HG03280 (cell line): ENCODE data around the gene KRT6A.

ENCODE experiments used
- ATAC-seq: cut with Tn5 transposase; IDR thresholded peaks from one replicate; pipeline ENCODE4 v1.9.1; 2021; ENCODE audit warnings: mild to moderate bottlenecking, moderate library complexity; ENCODE audit not compliant: unreplicated experiment

Gene KRT6A

GRCh38 chr12:52524898-52525591, 32.0 kb upstream of the KRT6A start:
- ATAC-seq: no peak

- ATAC-seq: no peak
Observed at GRCh38 chr12:52524241-52524897, 31.3 kb upstream of the KRT6A start.

GRCh38 chr12:52523824-52524223, 30.8 kb upstream of the KRT6A start:
- ATAC-seq: no peak

GRCh38 chr12:52522346-52523011, 29.4 kb upstream of the KRT6A start:
- no peak for ATAC-seq

GRCh38 chr12:52521568-52522266, 28.7 kb upstream of the KRT6A start:
- no peak for ATAC-seq

GRCh38 chr12:52521175-52521567, 28.1 kb upstream of the KRT6A start:
- ATAC-seq: no peak

GRCh38 chr12:52519826-52520662, 27.0 kb upstream of the KRT6A start, which contains the start of gene KRT5:
TSS of gene KRT5 (minus strand) at chr12:52520394. CDS start at chr12:52520296, 98 bp downstream.
- no peak for ATAC-seq

- no peak for ATAC-seq
Observed at GRCh38 chr12:52519387-52519703, 26.3 kb upstream of the KRT6A start.

- no peak for ATAC-seq
Observed at GRCh38 chr12:52518574-52519386, 25.7 kb upstream of the KRT6A start.

GRCh38 chr12:52517888-52518287, 24.8 kb upstream of the KRT6A start:
- no peak for ATAC-seq

- ATAC-seq: no peak
Observed at GRCh38 chr12:52517005-52517835, 24.2 kb upstream of the KRT6A start.

- ATAC-seq: no peak
Observed at GRCh38 chr12:52515927-52516831, 23.1 kb upstream of the KRT6A start.

- no peak for ATAC-seq
Observed at GRCh38 chr12:52515319-52515646, 22.2 kb upstream of the KRT6A start.

- no peak for ATAC-seq
Observed at GRCh38 chr12:52514471-52515318, 21.6 kb upstream of the KRT6A start.

GRCh38 chr12:52513736-52514135, 20.7 kb upstream of the KRT6A start:
- no peak for ATAC-seq

- ATAC-seq: no peak
Observed at GRCh38 chr12:52508211-52508610, 15.2 kb upstream of the KRT6A start.
